ENCODE results near the gene WFDC5.

Gene WFDC5

GRCh38 chr20:45088247-45088646 lies 26.7 kb downstream of the WFDC5 start:
- FAIRE-seq (no peak), DNase-seq (ENCODE audit: insufficient read length, low spot score) (no peak)
- TF ChIP-seq POLR2A (IDR thresholded peaks at IDR 0.05; ENCODE audit: low read depth, low read length) = no peak

DNA sequence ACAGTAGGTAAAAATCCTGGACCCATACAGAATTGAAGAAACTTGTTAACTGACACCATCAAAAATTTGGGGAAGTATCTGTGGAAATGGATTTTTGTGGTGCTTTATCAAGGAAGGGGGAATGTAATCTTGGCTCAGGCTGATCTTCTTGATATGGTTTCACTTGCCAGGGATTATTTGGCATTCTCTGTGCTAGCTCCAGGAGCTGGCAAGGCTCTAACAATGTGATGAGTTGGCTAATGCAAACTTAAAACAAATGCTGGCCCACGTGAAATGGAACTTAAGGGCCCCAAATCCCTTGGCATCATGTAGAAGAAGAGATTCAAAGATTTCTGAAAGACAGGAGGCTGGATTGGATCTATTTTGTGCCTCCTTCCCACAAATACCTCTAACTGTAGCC lies 27.2 kb downstream of the WFDC5 start:
- FAIRE-seq (no peak), DNase-seq (ENCODE audit: insufficient read length, low spot score) (no peak)
- TF ChIP-seq POLR2A (IDR thresholded peaks at IDR 0.05; ENCODE audit: low read depth, low read length) = no peak

DNA sequence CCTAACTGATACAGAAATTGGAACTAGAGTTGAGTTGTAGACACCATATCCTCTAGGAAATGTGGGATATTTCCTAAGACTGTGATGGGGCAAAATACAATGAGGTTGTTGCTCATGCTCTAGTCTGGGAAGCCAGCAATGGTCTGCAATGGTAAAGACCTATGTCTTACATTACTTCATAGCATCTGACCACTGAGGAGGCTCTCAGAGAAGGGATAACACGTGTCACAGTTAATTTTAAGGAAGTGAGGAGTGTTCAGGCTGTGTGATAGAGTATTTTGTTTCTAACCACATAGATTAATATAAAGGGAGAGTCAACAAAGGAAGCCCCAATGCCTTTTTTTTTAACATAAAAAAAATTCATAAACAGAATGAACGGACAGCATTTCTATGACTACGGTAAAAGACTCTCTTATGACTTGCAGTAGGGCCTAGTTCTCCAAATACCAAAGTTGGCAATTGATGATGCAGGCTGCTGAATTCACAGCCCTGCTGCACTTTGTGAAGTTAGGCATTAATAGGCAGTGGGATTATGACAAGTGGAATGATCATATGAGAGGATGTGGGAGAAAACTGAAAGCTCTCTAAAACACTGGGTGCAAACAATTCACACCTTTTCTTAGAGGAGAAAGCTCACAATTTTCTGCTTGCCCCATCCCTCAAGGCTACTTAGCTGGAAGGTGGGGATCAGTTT lies 27.7 kb downstream of the WFDC5 start:
- FAIRE-seq (no peak), DNase-seq (ENCODE audit: insufficient read length, low spot score) (no peak)
- TF ChIP-seq POLR2A (IDR thresholded peaks at IDR 0.05; ENCODE audit: low read depth, low read length) = no peak

DNA sequence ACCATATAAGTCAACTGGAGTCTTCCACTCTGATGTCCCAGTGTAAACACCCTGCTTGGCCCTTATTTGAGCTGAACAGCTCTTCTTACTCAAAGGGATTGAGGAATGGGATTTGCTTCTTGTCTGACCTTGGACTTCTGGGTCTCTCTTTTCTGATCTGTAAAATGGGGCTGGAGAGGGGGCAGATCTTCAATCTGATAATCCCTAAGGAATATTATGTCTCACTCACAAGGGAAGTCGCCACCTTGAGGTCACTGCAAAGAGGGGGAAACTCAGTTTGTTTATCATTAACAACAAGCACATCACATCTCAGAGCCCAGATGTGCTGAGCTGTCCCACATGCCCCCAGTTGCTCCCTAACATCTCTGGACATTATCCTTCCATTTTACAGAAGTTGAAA lies 29.1 kb downstream of the WFDC5 start:
- FAIRE-seq (no peak), DNase-seq (ENCODE audit: insufficient read length, low spot score) (no peak)
- TF ChIP-seq POLR2A (IDR thresholded peaks at IDR 0.05; ENCODE audit: low read depth, low read length) = no peak

- TF ChIP-seq POLR2A (IDR thresholded peaks at IDR 0.05; ENCODE audit: low read depth, low read length) = no peak
- DNase-seq (ENCODE audit: insufficient read length, low spot score) (no peak), FAIRE-seq (no peak)
Measured at GRCh38 chr20:45085289-45085688, 29.7 kb downstream of the WFDC5 start.

- FAIRE-seq (no peak), DNase-seq (ENCODE audit: insufficient read length, low spot score) (no peak)
- no peak for TF ChIP-seq POLR2A (IDR thresholded peaks at IDR 0.05; ENCODE audit: low read depth, low read length)
Measured at GRCh38 chr20:45083127-45083526, 31.8 kb downstream of the WFDC5 start.

GRCh38 chr20:45082468-45082867 lies 32.5 kb downstream of the WFDC5 start:
- DNase-seq (ENCODE audit: insufficient read length, low spot score) (no peak), FAIRE-seq (no peak)
- TF ChIP-seq POLR2A (IDR thresholded peaks at IDR 0.05; ENCODE audit: low read depth, low read length) = no peak

DNA sequence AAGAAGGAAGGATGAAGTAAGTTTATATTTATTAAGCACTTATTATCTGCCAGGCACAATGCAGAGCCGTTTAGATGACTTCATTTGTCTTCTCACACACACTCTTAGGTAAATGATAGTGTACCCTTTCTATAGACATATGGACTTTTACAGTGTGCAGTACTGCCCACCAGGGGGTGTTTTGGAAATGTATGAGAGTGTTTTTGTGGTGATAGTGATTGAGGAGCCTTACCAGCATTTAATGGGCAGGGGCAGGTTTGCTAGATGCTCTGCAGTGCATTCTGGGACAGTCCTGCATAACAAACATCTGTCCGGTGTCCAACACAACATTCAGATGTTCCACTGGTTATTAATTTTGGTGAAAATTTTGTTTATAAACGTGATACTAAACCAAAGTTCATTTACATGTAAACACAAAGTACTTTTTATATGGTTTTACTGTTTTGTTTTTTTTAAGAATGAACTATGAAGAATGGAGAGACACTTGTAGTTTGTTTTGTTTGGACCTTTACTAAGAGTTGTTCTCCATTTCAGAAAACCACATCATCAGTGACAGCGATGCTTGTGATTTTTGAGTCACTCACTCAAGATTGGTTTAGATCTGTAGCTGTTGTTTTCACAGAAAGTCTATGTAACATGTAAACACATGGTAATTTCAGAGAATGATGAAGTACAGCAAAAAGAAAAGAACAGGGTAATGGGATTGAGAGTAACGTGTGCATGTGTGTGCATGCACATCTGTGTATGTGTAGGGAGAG lies 33.9 kb downstream of the WFDC5 start:
- DNase-seq (ENCODE audit: insufficient read length, low spot score) (no peak), FAIRE-seq (no peak)
- TF ChIP-seq POLR2A (IDR thresholded peaks at IDR 0.05; ENCODE audit: low read depth, low read length) = no peak

- FAIRE-seq (no peak), DNase-seq (ENCODE audit: insufficient read length, low spot score) (no peak)
- TF ChIP-seq POLR2A (IDR thresholded peaks at IDR 0.05; ENCODE audit: low read depth, low read length) = no peak
Measured at GRCh38 chr20:45077559-45077958, 37.4 kb downstream of the WFDC5 start.

DNA sequence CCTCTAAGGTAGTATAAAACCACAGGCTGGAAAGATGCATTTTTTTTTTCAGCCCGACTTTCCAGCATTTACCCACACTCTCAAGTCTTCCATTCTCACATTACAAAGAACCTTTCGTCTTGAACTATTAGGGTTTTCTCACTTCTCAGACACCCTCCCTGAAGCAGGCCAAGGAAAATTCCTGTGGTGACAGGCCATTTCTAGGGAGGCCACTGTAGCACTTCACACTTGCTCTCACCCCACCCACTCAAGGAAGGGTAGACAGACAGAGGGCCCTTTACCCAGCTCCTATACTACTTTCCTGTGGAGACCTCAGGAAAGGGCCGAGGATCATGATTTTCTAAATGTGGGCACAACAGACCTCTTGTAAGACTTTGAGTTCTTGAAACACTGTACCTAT lies 41.8 kb downstream of the WFDC5 start:
- FAIRE-seq (no peak), DNase-seq (ENCODE audit: insufficient read length, low spot score) (no peak)
- no peak for TF ChIP-seq POLR2A (IDR thresholded peaks at IDR 0.05; ENCODE audit: low read depth, low read length)

DNA sequence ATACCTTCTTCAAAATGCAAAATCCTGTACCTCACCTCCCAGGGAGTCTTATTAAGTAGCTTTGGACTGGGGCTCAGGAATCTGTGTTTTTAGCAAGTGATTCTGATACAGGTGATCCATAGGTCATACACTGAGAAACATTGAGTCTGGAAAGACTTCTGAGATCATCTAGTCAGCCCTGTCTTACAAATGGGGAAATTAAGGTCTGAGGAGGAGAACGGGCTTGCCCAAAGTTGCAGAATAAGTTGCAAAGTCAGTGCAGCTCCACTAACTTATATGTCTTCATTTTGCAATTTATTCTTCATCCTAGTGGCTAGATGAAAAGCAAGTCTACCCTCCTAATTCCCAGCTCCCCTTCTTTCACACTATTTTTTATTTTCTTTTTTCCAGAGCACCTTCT lies 42.9 kb downstream of the WFDC5 start:
- FAIRE-seq (no peak), DNase-seq (ENCODE audit: insufficient read length, low spot score) (no peak)
- TF ChIP-seq POLR2A (IDR thresholded peaks at IDR 0.05; ENCODE audit: low read depth, low read length) = no peak

- TF ChIP-seq POLR2A (IDR thresholded peaks at IDR 0.05; ENCODE audit: low read depth, low read length) = no peak
- FAIRE-seq (no peak), DNase-seq (ENCODE audit: insufficient read length, low spot score) (no peak)
Measured at GRCh38 chr20:45070932-45071632, 43.9 kb downstream of the WFDC5 start.

- FAIRE-seq = no peak
- TF ChIP-seq POLR2A (IDR thresholded peaks at IDR 0.05; ENCODE audit: low read depth, low read length) = no peak
- no peak for DNase-seq (ENCODE audit: insufficient read length, low spot score)
Measured at GRCh38 chr20:45069261-45069660, 45.7 kb downstream of the WFDC5 start.

DNA sequence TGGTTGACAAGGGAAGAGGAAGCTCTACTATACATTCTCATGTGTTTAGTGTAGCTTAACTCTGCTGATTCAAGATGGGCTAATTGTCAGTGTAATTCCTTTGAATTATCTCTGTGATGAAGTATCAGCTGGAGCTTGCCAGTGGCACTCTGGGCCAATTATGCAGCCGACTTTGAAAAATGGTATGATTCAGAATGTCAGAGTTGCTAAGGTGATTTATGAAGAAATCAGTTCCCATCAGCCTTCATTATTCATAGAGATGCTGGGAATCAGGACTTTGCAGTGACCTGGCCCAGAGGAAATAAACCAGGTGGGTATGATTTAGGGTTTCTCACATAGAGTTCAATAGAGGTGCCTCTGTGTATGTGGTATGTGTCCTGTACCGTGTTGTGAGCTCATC lies 47.4 kb downstream of the WFDC5 start:
- FAIRE-seq (no peak), DNase-seq (ENCODE audit: insufficient read length, low spot score) (no peak)
- TF ChIP-seq POLR2A (IDR thresholded peaks at IDR 0.05; ENCODE audit: low read depth, low read length) = no peak

DNA sequence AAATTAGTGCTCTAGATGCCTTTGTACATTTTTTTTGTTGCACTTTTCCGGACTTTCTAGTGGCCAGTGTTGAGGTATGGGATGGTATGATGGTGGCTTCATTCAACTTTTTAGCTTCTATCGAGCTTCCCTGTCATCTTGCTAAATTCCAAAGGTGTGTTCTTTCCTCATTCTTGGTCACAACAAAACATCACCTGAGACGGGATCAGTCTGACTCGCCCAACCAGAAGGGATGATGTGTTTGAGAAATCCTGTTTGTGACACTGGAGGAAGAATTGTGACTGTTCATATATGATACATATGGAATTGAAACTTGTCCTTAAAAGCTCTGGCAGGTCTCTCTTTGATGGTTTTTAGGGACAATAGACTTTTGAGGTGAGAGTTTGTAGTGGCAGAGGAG lies 47.9 kb downstream of the WFDC5 start:
- DNase-seq (ENCODE audit: insufficient read length, low spot score) (no peak), FAIRE-seq (no peak)
- no peak for TF ChIP-seq POLR2A (IDR thresholded peaks at IDR 0.05; ENCODE audit: low read depth, low read length)
